PC-3 (cell line): ENCODE data around the gene SENP7.

Experiments
- EZH2 ChIP-seq: fragments of 300-600 bp; sonication (generic); IDR thresholded peaks from one replicate; pipeline ENCODE4 v1.6.1; 2017; ENCODE audit warnings: antibody characterized with exemption, mild to moderate bottlenecking, low read length; ENCODE audit not compliant: unreplicated experiment
- EZH2phosphoT487 ChIP-seq: fragments of 300-600 bp; sonication (generic); IDR thresholded peaks from 2 replicates; pipeline ENCODE4 v1.6.1; 2018; ENCODE audit warnings: mild to moderate bottlenecking, antibody characterized with exemption, low read length, borderline replicate concordance
- TF ChIP-seq, protein P1 (sequence below): fragments of 300-600 bp; sonication (generic); conservative IDR thresholded peaks from 2 replicates; pipeline ENCODE4 v1.5.1; 2017; ENCODE audit warnings: antibody characterized with exemption, low read depth, mild to moderate bottlenecking, low read length

DNA sequence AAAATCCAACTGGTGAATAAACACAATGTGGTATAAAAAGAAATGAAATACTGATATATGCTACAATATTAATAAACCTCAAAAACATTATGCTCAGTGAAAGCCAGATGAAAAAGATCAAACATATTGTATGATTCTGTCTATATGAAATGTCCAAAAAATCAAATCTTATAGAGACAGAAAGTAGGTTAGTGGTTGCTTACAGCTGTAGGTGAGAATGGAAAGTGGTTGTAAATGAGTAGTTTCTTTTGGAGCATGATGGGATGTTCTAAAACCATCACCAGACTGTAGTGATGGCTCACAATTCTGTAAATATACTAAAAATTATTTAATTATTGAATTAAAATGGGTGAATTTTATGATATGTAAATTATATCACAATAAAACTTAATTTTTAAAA lies 58.4 kb downstream of the SENP7 start:
- TF ChIP-seq, protein P1, sequence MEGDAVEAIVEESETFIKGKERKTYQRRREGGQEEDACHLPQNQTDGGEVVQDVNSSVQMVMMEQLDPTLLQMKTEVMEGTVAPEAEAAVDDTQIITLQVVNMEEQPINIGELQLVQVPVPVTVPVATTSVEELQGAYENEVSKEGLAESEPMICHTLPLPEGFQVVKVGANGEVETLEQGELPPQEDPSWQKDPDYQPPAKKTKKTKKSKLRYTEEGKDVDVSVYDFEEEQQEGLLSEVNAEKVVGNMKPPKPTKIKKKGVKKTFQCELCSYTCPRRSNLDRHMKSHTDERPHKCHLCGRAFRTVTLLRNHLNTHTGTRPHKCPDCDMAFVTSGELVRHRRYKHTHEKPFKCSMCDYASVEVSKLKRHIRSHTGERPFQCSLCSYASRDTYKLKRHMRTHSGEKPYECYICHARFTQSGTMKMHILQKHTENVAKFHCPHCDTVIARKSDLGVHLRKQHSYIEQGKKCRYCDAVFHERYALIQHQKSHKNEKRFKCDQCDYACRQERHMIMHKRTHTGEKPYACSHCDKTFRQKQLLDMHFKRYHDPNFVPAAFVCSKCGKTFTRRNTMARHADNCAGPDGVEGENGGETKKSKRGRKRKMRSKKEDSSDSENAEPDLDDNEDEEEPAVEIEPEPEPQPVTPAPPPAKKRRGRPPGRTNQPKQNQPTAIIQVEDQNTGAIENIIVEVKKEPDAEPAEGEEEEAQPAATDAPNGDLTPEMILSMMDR: no peak
- TF ChIP-seq EZH2 (no peak), EZH2phosphoT487 (no peak)
